CD4-positive, alpha-beta T cell treated with Interleukin-17A for 4 hours (primary cell): ENCODE data around the gene MAP4.
"Not testable (repeated sequence)": the region's sequence is repeated elsewhere in the genome, so short reads cannot be mapped to it uniquely, and the experiment has no call there.

Experiments used
- DNase-seq: peaks from one replicate; pipeline ENCODE4 v3.0.0-alpha.2; 2020; ENCODE audit warnings: mixed read lengths

MAP4 gene, protein sequence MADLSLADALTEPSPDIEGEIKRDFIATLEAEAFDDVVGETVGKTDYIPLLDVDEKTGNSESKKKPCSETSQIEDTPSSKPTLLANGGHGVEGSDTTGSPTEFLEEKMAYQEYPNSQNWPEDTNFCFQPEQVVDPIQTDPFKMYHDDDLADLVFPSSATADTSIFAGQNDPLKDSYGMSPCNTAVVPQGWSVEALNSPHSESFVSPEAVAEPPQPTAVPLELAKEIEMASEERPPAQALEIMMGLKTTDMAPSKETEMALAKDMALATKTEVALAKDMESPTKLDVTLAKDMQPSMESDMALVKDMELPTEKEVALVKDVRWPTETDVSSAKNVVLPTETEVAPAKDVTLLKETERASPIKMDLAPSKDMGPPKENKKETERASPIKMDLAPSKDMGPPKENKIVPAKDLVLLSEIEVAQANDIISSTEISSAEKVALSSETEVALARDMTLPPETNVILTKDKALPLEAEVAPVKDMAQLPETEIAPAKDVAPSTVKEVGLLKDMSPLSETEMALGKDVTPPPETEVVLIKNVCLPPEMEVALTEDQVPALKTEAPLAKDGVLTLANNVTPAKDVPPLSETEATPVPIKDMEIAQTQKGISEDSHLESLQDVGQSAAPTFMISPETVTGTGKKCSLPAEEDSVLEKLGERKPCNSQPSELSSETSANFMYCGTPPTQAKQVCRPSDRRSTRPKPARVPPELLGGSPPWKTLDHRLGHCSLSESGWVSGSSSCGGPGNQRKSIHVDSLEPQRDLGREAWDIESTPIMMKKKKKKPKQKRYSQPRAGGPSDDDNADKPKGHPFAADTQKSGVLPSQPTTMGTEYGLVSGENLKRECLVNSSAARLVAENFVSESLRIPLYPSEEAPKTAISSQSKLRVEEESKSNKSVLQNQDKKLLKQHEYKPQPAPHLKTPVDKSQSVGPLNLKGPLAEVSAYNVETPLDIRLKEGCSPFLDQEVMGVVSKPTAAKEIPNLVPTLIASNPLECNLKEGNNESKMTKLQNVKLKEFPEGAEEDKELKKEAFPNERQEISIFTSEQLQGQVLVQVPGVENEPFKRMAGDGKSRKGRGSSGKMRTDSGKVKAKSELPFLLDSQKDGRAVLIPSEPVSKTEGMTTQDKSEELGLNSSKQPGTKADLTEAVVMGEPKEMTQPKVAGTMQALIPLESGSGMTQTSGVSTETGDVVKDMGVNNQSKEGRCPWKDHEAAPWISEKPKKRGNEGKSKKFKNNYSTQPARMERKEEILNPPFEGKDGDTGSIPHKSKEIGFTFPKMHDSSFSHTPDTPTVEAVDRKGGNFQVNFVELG (N-terminal part only)

DNA sequence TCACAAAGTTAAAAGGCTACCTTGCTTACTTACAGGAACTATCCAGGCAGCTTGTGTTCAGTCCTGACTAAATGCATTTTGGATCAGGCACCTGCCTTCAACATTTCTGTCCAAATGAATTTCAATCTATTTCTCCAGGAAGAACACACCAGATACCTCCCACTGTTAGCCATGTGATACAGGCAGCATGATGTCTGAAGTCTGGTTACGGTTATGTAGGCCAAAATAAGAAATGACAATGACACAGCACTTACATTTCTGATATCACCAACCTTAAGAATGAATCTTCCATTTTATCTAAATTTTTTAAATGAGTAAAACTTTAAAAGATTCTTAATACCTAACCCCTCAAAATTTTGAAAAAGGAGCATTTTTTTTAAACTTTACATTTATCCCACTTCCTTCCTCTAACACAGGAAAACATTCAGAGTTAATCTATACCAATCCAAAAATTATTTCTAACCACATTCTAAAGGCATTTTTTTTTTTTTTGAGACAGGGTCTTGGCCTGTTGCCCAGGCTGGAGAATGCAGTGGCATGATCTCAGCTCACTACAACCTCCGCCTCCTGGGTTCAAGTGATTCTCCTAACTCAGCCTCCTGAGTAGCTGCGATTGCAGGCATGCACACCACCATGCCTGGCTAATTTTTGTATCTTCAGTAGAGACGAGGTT is at the start of gene MAP4:
MAP4 (minus strand) TSS at position 116 of the 673 bp plus-strand sequence. CDS start 17,556 bp downstream, outside the sequence.
- peak; percentile 13 for DNase-seq

DNA sequence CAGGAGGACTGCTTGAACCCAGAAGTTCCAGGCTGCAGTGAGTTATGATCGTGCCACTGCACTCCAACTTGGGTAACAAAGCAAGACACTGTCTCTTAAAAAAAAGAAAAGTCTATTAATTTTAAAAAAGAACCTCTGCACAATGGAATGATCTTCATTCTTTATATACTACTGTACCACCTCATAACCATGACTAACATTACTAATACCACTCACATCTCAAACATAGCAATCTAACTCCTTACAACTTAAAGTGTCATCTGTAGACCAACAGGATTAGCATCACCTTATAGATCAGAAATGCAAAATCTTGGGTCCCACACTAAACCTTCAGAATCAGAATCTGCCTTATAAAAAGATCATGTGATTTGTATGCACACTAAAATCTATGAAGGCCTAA is 48.8 kb upstream of the MAP4 start:
- no peak for DNase-seq

DNA sequence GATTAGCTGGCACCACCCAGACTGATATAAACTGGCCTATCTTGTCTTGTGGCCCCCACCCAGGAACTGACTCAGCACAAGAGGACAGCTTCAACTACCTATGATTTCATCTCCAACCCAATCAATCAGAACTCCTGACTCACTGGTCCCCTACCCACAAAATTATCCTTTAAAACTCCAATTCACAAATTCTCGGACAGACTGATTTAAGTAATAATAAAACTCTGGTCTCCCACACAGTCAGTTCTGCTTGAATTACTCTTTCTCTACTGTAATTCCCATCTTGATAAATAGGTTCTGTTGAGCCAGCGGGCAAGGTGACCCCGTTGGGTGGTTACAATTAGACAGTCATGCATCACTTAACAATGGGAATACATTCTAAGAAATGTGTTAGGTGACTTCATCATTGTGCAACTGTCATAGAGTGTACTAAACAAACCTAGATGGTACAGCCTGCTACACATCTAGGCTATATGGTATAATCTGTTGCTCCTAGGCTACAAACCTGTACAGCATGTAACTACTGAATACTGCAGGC is 48.1 kb upstream of the MAP4 start:
- DNase-seq, result peak; percentile 6

DNA sequence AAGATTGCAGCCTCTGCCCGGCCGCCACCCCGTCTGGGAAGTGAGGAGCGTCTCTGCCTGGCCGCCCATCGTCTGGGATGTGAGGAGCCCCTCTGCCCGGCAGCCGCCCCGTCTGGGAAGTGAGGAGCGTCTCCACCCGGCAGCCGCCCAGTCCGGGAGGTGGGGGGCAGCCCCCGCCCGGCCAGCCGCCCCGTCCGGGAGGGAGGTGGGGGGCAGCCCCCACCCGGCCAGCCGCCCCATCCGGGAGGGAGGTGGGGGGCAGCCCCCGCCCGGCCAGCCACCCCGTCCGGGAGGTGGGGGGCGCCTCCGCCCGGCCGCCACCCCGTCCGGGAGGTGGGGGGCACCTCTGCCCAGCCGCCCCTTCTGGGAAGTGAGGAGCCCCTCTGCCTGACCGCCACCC is 45.4 kb upstream of the MAP4 start:
- not testable (repeated sequence) for DNase-seq

DNA sequence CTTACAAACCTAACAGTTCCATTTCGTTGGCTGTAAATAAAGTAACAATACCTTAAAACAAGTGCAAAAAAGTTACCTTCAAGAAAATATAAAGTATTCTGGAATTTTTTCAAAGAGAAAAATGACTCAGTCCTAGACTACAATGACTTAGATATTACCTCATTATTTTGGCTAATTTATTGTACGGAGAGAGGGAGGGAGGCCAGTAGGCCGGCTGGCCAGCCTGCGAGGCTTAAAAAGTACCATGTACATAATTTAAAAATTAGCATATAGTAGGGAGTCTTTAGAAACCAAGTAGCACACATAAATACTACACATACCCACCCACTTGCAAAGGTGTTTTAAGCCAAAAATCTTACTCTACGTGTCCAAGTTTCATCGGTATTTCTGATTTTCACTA is 41.9 kb upstream of the MAP4 start:
- no peak for DNase-seq

DNA sequence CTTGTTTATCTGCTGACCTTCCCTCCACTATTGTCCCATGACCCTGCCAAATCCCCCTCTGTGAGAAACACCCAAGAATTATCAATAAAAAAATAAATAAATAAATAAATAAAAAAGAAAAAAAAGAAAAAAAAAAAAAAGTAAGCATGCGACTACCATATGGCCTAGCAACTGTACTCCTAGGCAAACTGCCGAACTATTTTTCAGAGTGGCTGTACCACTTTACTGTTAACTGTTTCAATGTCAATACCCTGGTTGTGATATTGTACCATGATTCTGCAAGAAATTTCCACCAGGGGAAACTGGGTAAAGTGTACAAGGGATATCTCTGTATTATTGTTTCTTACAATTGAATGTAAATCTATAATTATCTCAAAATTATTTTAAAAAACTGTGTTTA is 41.3 kb upstream of the MAP4 start:
- DNase-seq, result no peak

DNA sequence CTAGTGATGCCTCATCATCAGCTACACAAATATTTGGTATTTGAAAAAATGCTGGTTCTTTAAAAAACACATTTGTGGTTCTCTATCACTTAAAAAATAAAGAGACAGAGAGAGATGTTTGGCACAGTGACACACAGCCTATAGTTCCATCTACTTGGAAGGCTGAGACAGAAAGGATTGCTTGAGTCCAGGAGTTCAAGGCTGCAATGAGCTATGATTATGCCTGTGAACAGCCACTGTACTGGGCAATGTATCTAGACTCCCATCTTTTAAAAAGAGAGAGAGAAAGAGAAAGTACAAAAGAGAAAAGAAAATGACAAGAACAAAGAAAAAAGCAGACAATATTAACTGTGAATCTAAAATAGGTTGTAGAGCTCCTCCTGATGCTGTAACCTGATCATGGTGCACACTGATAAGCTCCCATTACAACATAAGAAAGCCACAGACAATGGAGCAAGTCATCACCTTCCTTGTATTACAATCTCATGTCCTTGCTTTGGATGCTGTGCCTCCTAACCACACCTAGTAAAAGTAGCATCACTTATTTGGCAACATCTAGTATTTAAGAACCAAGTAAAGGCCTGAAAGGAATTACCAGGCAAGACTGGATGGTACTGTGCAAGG is 31.7 kb upstream of the MAP4 start:
- DNase-seq, result no peak

DNA sequence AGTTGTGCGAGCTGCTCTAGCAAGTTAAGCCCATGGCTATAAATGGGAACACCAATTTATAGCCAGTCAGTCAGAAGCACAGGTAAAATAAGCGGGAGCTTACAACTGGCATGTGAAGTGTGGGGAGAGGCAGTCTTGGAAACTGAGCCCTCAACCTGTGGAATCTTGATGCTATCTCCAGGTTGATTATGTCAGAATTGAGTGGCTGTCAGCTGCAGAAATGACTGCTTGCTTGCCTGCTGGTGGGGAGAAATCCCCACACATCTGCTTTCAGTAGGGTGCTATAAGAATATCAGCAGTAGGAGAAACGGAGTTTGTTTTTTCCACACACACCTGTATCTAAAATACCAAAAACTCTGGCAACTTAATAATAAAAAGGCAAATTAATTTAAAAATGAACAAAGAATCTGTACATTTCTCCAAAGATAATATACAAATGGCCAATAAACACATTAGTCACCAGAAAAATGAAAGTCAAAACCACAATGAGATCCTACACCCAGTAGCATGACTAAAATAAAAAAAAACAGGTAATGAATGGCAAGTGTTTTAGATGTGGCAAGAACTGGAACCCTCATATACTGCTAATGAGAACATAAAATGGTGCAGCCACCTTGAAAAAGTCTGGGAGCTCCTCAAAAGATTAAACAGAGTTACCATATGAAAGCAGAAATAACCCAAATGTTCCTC is 26.0 kb upstream of the MAP4 start:
- DNase-seq, result no peak

DNA sequence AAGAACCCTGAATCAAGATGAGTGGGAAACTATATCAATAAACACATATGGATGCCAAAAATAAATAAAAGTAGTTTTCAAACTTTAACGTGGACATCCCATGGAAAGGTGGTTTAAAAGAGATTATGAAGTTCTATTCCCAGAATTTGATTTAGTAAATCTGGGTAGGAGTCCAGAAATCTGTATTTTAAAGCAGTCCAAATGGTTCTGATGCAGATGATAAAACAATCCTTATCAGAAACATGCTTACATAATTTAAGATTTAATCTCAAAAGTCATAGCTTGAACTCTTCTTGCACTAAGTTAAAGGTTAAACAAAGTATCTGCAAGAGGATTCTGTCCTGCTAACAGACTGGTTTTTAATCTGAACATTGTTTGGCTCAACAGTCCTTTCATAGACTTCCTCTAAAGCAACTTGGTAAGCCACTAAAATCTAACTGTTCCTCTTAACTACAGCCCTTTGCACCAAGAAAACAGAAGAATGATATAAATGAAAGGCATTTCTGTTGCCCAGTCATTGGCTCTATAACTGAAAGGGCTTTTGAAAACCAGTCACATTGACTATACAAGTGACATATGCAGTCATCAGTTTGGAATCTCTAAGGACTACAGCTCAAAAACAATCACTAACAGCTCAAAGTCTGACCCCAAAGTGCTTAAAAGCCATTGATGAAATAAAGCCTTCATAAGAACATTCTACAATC is 23.4 kb upstream of the MAP4 start:
- DNase-seq, result no peak

DNA sequence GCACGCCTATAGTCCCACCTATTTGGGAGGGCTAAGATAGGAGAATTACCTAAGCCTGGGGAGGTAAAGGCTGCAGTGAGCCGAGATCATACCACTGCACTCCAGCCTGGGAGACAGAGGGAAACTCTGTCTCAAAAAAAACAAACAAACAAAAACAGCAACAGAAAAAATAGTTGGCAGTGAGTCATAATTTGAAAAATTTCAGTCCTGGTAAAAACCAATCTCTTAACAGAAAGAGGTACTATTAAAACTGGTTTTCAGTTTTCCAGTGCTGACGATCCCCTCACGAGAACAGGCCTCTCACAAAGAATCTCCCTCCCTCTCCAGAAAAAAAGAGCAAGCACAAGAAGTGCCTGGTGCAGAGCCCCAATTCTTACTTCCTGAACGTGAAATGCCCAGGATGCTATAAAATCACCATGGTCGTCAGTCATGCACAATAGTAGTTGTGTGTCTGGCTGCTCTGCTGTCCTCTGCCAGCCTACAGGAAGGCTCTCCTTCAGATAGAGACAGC is 22.8 kb upstream of the MAP4 start:
- no peak for DNase-seq

DNA sequence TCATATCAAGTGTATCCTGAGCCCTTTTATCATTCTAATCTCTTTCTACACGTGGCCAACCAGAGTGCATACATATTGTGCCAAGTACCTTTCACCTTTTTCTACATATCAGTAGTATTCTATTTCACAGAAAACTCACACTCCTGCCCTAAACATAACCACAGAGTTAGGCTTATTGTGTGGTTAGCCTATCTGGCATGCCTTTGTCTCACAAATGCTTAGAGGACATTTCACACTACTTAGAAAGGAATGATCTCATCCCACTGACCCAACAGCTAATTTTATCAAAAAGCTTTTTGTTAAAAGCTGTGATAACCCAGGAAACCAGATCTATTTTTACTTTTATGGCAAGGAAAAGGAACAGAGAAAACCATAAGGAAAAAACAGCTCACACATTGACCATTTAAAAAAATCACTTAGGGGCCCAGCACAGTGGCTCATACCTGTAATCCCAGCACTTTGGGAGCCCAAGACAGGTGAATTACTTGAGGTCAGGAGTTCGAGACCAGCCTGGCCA is 17.8 kb upstream of the MAP4 start:
- DNase-seq, result no peak

DNA sequence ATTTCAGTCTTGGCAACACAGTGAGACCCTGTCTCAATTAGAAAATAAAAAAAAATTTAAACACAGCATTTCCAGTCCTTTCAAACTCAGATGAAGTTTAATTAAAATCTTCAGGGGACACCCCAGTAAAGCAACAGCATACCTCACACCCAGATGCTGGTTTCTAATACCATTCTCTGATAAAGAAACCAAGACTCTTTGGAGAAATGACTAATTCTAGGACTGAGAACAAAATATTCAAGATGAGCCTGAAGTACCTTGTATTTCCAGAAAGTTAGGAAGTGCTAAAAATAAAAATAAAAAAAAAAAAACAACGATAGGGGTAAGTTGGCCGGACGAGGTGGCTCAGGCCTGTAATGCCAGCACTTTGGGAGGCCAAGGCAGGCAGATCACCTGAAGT is 14.0 kb upstream of the MAP4 start:
- DNase-seq, result no peak

DNA sequence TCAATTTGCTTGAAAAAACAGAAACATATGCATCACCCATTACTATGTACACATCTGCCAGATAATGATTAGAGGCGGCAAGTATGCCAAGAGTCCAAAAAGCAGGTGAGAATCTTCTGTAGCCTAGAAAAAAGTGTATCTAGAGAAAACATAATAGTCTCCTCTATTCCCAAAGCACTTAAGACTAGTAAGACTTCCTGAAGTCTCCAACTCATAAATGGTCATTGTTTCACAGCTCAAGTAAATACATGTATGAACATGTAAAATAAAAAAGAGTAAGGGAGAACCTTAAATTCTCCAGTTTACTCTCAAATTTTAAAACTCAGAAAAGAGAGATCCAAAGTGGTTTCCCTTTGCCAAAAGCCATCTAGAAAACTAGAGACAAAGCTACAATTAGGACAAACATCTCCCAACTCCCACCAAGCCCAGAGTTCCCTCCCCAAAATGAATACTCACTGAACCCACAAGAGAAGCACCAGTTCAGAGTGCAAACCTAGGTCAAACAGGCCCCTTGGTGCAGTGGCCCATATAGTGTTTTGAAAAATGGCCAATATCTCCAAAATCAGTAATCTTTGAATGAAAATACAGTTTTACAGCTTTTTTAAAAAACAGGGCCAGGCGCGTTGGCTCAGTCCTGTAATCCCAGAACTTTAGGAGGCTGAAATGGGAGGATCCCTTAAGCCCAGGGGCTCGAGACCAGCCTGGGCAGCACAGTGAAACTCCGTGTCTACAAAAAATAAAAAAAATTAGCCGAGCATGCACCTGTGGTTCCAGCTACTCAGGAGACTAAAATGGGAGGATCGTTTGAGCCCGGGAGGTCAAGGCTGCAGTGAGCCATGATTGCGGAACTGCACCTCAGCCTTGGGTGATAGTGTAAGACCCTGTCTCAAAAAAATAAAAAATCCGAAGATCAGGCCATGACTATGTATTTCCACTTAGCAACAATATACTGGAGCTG is 11.0 kb upstream of the MAP4 start:
- DNase-seq, result no peak

DNA sequence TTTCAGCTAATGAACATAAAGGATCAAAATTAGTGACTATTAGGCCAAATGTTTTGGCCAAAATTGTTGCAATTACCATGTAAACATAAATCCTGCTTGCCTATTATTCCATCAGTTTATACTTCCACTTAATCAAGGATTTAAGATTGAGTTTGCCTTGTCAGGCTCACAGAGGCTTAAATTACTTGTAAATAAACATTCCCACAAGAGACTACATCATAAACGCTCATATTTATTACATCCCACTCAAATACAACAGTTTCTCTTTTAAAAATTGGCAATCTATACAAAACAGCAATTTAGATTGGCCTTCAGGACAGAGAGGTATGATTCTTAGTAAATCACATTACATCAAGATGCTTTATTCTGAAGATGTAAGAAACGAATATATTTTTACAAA is 9.9 kb upstream of the MAP4 start:
- no peak for DNase-seq

DNA sequence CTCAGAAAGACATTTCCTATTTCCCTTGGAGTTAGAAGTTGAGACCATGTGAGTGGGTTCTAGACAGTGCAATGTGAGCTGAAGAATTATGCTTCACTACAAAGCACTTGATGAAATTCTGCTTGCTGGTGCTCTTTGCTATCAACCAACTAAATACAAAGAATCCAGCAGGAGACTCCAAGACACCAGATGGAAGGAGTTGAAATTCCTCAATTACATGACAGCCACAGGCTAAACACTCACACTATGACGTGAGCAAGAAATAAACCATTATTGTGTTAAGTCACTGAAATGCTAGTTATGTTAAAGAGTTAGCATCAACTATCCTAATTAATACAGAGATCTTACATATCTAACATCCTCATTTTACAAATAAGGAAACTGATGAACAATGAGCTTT is 8.2 kb upstream of the MAP4 start:
- DNase-seq, result no peak

DNA sequence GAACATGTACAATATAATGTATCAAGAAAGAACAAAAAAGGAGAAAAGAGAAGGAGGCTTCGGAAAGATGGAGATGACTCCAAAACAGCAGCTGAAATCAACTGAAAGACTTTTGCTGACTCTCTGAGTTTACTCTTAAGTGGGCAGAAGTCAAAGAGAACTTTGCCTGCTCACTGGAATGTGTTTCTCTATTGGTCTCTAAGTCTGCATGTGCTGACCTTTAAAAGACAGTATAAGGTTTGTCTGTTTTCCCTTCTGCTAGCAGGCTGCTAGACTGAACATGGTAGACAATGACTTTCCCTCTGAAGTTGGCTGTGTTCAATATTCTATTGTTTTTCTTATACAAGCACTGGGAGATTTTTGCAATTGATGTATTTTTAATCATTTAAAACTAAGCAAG is 7.2 kb upstream of the MAP4 start:
- no peak for DNase-seq

DNA sequence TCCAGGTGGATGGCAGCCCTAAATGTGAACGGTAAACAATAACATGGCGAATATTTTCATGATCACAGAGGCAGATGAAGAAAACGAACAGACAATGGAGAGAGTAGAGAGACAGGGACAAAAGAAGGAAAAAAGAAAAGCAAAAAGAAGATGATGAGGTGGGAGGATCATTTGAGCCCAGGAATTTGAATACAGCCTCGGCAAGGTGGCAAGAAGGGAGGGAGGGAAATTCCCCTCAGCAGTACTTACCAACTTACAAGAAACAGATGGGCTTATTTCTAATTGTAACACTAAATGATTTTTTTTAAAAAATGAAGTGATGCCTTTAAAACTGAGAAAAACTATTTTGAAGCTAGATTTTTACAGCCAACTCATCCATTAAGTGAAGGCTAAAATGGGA is 6.0 kb upstream of the MAP4 start:
- DNase-seq, result no peak

DNA sequence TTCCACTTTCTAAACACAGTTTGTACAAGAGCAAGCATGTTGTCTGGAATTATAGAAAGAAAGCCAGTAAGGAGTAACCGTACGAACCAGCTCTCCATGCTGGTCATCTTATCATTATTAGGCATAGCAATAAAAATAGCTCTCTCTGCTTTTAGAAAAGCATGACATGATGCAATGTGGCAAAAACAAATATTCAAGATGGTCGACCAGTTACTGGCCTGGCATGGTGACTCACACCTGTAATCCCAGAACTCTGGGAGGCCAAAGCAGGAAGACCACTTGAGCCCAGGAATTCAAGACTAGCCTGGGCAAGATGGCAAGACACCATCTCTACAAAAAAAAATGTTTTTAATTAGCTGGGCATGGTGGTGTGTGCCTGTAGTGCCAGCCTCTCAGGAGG is 2.6 kb upstream of the MAP4 start:
- DNase-seq, result no peak
